ENCODE results near the gene COG1. TPM values are rescaled to one million over a fixed set of nuclear protein-coding genes. Genes with fewer than 3 reads are reported as not detected.

The COG1 gene
- total RNA-seq, 2 donors from 2014 or later: 34.8 to 42.5 TPM

DNA sequence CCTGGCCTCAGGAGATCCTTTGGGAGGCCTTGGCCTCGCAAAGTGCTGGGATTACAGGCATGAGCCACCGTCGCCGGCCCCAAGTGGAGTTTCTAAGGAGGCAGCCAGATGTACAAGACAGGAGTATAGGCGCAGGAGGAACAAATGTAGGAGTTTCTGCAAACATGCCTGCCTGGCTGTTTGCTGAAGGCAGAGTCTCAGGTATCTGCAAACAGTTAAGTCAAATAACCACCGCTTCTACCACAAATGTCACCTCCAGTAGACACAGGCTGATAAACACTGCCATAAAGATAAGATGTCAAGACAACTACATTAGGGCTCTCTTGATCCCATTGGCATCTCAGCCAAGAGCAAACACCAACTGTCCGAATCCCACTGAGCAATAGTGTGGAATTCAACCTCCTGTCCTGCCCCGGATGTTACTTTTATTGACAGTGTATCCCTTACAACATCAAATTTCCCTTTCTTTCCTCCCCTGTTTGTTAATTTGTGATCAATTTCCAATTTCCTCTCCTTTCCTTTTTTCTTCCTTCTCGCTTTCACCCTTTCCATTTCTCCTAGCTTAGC is 5.6 kb upstream of the COG1 start:
- Histone ChIP-seq H3K4me3 (no peak overlapping the region), H3K27me3 (no peaks in the 10 kb centered on the region), H3K27ac (no peak overlapping the region), H3K4me1 (peaks cover 15% of the 10 kb centered on the region), H3K36me3 (replicated peaks in 1 of 2; ENCODE audit: insufficient read depth in 1 of 2, low read depth in 2 of 2) (no peaks in the 10 kb centered on the region), H3K9me3 (no peaks in the 10 kb centered on the region)
- no peak for DNase-seq
- intact Hi-C loops (cut with DNase I): no loop called here
- TF ChIP-seq, protein P1, sequence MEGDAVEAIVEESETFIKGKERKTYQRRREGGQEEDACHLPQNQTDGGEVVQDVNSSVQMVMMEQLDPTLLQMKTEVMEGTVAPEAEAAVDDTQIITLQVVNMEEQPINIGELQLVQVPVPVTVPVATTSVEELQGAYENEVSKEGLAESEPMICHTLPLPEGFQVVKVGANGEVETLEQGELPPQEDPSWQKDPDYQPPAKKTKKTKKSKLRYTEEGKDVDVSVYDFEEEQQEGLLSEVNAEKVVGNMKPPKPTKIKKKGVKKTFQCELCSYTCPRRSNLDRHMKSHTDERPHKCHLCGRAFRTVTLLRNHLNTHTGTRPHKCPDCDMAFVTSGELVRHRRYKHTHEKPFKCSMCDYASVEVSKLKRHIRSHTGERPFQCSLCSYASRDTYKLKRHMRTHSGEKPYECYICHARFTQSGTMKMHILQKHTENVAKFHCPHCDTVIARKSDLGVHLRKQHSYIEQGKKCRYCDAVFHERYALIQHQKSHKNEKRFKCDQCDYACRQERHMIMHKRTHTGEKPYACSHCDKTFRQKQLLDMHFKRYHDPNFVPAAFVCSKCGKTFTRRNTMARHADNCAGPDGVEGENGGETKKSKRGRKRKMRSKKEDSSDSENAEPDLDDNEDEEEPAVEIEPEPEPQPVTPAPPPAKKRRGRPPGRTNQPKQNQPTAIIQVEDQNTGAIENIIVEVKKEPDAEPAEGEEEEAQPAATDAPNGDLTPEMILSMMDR (IDR thresholded peaks at IDR 0.05): no peak
- no peak for TF ChIP-seq POLR2A (IDR thresholded peaks at IDR 0.05)
- no peak for ATAC-seq
- 69 to 76% methylated on average over 9 of the region's 9 CpGs for WGBS, 2 donors

DNA sequence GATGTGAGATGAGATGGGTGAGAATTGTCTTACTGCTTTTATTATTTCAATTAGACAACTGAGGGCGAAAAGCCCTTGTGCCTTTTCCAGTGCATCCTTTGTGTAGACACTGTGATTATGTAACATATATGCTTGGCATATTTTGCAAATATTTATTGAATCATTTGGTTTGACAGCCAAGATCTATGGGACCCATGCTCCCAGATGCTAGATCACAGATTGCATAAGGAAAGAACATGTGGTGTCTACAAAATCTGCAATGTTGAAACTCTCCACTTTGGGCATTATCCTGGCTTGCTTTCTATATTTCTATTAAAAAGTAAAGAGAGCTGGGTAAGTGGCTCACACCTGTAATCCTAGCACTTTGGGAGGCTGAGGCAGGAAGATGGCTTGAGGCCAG is 4.8 kb upstream of the COG1 start:
- Histone ChIP-seq H3K9me3 (no peaks in the 10 kb centered on the region), H3K27me3 (no peaks in the 10 kb centered on the region), H3K4me1 (peaks cover 8% of the 10 kb centered on the region), H3K36me3 (replicated peaks in 1 of 2; ENCODE audit: insufficient read depth in 1 of 2, low read depth in 2 of 2) (no peaks in the 10 kb centered on the region), H3K4me3 (no peak overlapping the region), H3K27ac (no peak overlapping the region)
- ATAC-seq (no peak), DNase-seq (no peak)
- TF ChIP-seq, protein P1 (IDR thresholded peaks at IDR 0.05): no peak
- intact Hi-C loops (cut with DNase I): no loop called here
- WGBS, 2 donors: 88 to 95% methylated on average over 1 of the region's 1 CpG

DNA sequence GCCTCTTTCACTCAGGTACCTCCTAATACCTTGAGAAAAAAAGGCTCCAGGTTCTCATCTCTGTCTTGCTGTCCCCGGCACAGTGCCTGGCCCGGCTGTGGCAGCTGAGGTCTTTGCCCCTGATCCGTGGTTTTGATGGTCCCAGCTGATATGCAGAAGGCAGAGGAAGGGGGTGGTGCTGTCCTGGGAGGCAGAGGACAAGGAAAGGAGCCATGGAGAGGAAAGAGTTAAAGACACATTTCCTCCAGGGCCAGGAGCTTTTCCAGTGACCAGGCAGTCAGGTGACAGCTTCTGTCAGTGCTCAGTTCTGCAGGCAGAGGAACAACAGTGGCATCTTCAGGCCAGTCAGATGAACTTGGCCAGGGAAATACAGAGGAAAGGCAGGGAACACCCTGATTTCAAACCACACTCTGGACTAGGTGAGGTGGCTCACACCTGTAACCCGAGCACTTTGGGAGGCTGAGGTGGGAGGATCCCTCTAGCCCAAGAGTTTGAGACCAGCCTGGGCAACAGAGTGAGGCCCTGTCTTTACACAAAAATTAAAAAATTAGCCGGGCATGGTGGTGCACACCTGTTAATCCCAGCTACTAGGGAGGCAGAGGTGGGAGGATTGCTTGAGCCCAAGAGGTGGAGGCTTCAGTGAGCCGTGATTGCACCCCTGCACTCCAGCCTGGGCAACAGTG is 3.3 kb upstream of the COG1 start:
- Histone ChIP-seq H3K9me3 (no peaks in the 10 kb centered on the region), H3K27ac (no peak overlapping the region), H3K4me3 (no peak overlapping the region), H3K36me3 (replicated peaks in 1 of 2; ENCODE audit: insufficient read depth in 1 of 2, low read depth in 2 of 2) (no peaks in the 10 kb centered on the region), H3K27me3 (no peaks in the 10 kb centered on the region), H3K4me1 (peaks cover 13% of the 10 kb centered on the region)
- 77 to 81% methylated on average over 5 to 6 of the region's 6 CpGs for WGBS, 2 donors
- TF ChIP-seq, protein P1 (IDR thresholded peaks at IDR 0.05): peak in 3 of 7 experiments; percentile 9 to 31 (median 15)
- no peak for TF ChIP-seq POLR2A (IDR thresholded peaks at IDR 0.05)
- no peak for DNase-seq
- no peak for ATAC-seq
- intact Hi-C loops (cut with DNase I): no loop called here

DNA sequence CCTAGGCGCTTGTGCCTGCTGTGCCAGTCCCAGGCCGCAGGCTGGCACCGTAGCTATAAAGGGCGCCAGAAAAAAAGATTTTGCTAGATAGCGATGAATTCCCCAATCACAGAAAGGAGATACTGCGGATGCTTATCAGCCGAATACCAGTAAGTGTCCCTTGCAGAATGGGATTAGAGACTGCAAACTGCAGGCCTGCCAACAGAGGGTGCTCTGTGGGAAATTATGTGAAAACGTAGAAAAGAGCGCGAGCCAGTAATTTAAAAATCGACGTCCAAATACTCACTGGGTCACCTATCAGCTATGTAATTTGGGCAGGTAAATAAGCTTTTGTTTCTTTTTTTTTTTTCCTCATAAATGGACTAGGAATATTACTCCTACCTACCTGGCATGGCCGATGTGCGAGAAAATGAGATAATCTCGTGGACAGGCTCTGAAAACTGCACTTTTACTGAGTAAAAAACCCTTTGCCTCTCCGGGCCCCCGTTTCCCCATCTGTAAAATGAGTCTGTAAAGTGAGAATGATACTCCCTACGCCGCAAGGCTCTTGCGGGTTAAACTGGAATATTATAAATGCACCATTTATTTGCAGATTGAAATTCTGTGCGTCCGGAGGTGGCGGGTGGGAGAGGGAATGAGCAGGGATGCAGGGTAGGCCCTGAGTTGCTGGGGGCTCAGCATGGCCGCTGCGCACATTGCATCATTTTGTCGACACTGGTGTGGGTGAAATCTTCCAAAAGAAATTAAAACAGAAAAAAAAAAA is 1.2 kb upstream of the COG1 start:
- H3K27ac ChIP-seq: peak overlapping the region in 3 of 4 donors; percentile 90 to 94 (median 94)
- H3K9me3 ChIP-seq: no peaks in the 10 kb centered on the region
- DNase-seq (peak; percentile 70 to 83 (median 72)), ATAC-seq (peak; percentile 46)
- no peaks in the 10 kb centered on the region for H3K27me3 ChIP-seq
- H3K4me1 ChIP-seq: peaks cover 32% of the 10 kb centered on the region
- TF ChIP-seq, protein P1 (IDR thresholded peaks at IDR 0.05): peak; percentile 73 to 87 (median 82)
- TF ChIP-seq POLR2A (IDR thresholded peaks at IDR 0.05): no peak
- intact Hi-C loops (cut with DNase I): no loop called here
- no peaks in the 10 kb centered on the region for H3K36me3 ChIP-seq (replicated peaks in 1 of 2; ENCODE audit: insufficient read depth in 1 of 2, low read depth in 2 of 2)
- H3K4me3 ChIP-seq: peak overlapping the region; percentile 13 to 92
- 2 to 5% methylated on average over 26 of the region's 26 CpGs for WGBS, 2 donors

Measured in body of pancreas (tissue), 4 donors.